ENCODE measurements around the gene MAPK10. TPM values are rescaled to one million over a fixed set of nuclear protein-coding genes. Genes with fewer than 3 reads are reported as not detected.

MAPK10 gene
- total and polyA plus RNA-seq, 2 of the 8 experiments (the other 6 are each of a cell fraction or from before 2014, with no cell fraction given), result 2.5 to 3.1 TPM

- H3K23ac ChIP-seq (ENCODE audit: insufficient read length), result no peak overlapping the region
- 88% methylated on average over 1 of the region's 1 CpG; no CpG with 5 or more reads in 1 of the 2 experiments for WGBS, 2 experiments (ENCODE audit: extremely low coverage in 1 of 2, insufficient coverage in 1 of 2, insufficient read length in 1 of 2, insufficient replicate concordance in 2 of 2, low coverage in 1 of 2, low lambda C conversion rate in 2 of 2, missing lambda C conversion rate in 1 of 2)
- no peak overlapping the region for H2BK5ac ChIP-seq (ENCODE audit: low read depth, low read length)
- no peak overlapping the region for H3K4ac ChIP-seq (replicated peaks; ENCODE audit: insufficient read length, low read depth, low read length)
- CTCF ChIA-PET (ENCODE audit: partially characterized antibody), result no interaction called here
- H3K36me3 ChIP-seq (ENCODE audit: control insufficient read depth in 2 of 4, insufficient read depth in 4 of 4, low read length in 3 of 4), result no peaks in the 10 kb centered on the region
- no peak overlapping the region for H3K4me3 ChIP-seq (ENCODE audit: extremely low read depth in 1 of 4, insufficient read depth in 2 of 4, low read depth in 3 of 4, low read length in 4 of 4)
- no peak overlapping the region for H2BK15ac ChIP-seq (ENCODE audit: low read length)
- no peaks in the 10 kb centered on the region for H3K79me2 ChIP-seq (ENCODE audit: control insufficient read depth in 1 of 2, insufficient read depth in 2 of 2, low read length in 2 of 2)
- H2BK12ac ChIP-seq (ENCODE audit: low read depth, low read length), result no peak overlapping the region
- H3K9ac ChIP-seq (replicated peaks in 1 of 4; ENCODE audit: extremely low read depth in 1 of 4, low read depth in 3 of 4, low read length in 3 of 4), result no peak overlapping the region
- H3K18ac ChIP-seq (ENCODE audit: extremely low read depth, low read length), result no peak overlapping the region
- H3K14ac ChIP-seq (ENCODE audit: insufficient read length), result no peak overlapping the region
- H3K56ac ChIP-seq (replicated peaks; ENCODE audit: insufficient read length, low read depth, low read length), result no peak overlapping the region
- H3K4me1 ChIP-seq (replicated peaks in 1 of 4; ENCODE audit: control insufficient read depth in 3 of 4, insufficient read depth in 4 of 4, low read length in 3 of 4), result no peaks in the 10 kb centered on the region; a peak in 1 of 7 replicates
- DNase-seq (ENCODE audit: low read depth in 1 of 2, low spot score in 2 of 2) (no peak), FAIRE-seq (no peak)
- H3K4me2 ChIP-seq (ENCODE audit: insufficient read depth in 1 of 2, low read depth in 2 of 2, low read length in 2 of 2), result no peak overlapping the region
- H4K91ac ChIP-seq (replicated peaks; ENCODE audit: insufficient read length, low read length), result no peak overlapping the region
- no peak overlapping the region for H2BK20ac ChIP-seq (ENCODE audit: low read length)
- no peak overlapping the region for H4K8ac ChIP-seq (ENCODE audit: extremely low read depth, insufficient read depth, low read length)
- H3K9me3 ChIP-seq (ENCODE audit: insufficient read depth in 2 of 2, low read depth in 1 of 2, low read length in 1 of 2), result no peaks in the 10 kb centered on the region
- H4K5ac ChIP-seq (ENCODE audit: insufficient read length, low read depth, low read length), result no peak overlapping the region
- H3K27me3 ChIP-seq (replicated peaks in 1 of 4; ENCODE audit: control insufficient read depth in 3 of 4, extremely low read depth in 1 of 4, insufficient read depth in 3 of 4, low read length in 3 of 4), result no peaks in the 10 kb centered on the region
- POLR2A ChIA-PET (ENCODE audit: partially characterized antibody), result no interaction called here
- no peak overlapping the region for H3K27ac ChIP-seq (ENCODE audit: low read depth, low read length)
- H2BK120ac ChIP-seq (replicated peaks; ENCODE audit: low read depth, low read length), result no peak overlapping the region
- no peaks in the 10 kb centered on the region for H3K23me2 ChIP-seq (ENCODE audit: low read depth, low read length)
- no peak overlapping the region for H2AFZ ChIP-seq (ENCODE audit: low read length)
- H4K20me1 ChIP-seq (replicated peaks in 1 of 2; ENCODE audit: control insufficient read depth in 1 of 2, insufficient read depth in 2 of 2, low read length in 2 of 2), result no peaks in the 10 kb centered on the region
- no peak overlapping the region for H2AK5ac ChIP-seq (ENCODE audit: low read depth, low read length)
- H3K79me1 ChIP-seq (ENCODE audit: low read depth, low read length), result no peaks in the 10 kb centered on the region
- TF ChIP-seq SUZ12 (IDR thresholded peaks at IDR 0.05; ENCODE audit: low read length), result no peak
- TF ChIP-seq JUND (IDR thresholded peaks at IDR 0.05; ENCODE audit: low read length), result no peak
- no peak for TF ChIP-seq SP2 (IDR thresholded peaks at IDR 0.05; ENCODE audit: low read length)
- no peak for TF ChIP-seq POLR2AphosphoS5 (IDR thresholded peaks at IDR 0.05; ENCODE audit: low read depth, low read length)
- TF ChIP-seq ATF3 (IDR thresholded peaks at IDR 0.05; ENCODE audit: insufficient read depth, low read depth, low read length), result no peak
These were observed 88.8 kb downstream of the MAPK10 start for GRCh38 chr4:86271057-86271456.
